Stimulated activated naive CD4-positive, alpha-beta T cell treated with Interleukin-2 at 50 U/mL for 16 hours (primary cell): ENCODE results near the gene ITPR3.
A peak's percentile ranks its signal among the peaks of the same experiment; 100 is the strongest.
"Not testable (repeated sequence)": the region's sequence is repeated elsewhere in the genome, so short reads cannot be mapped to it uniquely, and the experiment has no call there.

Experiments
- DNase-seq: peaks from one replicate; lab custom pipeline; 2025; lab: John Stamatoyannopoulos, UW

Gene ITPR3

DNA sequence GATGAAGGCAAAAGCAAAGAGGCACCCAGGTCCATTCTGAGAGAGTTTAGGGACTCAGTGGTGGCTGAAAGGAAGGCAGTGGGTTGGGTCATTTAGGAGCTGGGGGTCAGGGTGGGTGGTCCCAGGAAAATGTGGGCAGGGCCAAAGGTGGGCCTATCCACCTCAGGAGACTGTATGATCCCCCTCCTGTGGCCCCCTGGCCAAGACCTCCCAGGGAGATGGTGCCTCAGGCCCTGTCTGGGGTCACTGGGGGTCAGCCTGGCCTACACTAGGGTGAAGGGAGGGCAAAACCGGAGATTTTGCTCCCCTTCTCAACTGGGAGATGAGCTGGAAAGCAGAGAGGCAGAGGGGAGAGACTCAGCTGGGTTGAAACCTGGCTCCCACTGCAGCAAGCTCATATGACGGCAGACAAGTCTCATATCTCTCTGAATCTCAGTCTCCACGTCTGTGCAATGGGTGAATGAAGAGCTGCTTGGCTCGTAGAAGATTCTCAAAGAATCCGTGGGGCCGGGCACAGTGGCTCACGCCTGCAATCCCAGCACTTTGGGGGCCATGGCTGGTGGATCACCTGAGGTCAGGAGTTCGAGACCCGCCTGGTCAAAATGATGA, 29.6 kb upstream of the ITPR3 start:
- DNase-seq: no peak

DNA sequence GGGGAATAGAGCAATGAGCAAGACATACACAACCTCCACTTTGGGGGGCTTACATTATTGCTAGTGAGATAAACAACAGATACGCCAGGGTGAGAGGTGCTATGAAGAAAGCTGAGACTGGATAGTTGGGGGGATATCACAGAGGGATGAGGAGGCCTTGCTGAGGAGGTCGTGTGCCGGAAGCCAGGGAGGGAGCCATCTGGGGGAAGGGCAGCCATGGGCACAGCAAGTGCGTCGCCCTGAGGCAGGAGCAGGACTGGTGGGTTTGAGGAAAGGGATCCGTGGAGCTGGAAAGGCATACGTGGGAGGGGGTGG, 28.9 kb upstream of the ITPR3 start:
- DNase-seq: no peak

DNA sequence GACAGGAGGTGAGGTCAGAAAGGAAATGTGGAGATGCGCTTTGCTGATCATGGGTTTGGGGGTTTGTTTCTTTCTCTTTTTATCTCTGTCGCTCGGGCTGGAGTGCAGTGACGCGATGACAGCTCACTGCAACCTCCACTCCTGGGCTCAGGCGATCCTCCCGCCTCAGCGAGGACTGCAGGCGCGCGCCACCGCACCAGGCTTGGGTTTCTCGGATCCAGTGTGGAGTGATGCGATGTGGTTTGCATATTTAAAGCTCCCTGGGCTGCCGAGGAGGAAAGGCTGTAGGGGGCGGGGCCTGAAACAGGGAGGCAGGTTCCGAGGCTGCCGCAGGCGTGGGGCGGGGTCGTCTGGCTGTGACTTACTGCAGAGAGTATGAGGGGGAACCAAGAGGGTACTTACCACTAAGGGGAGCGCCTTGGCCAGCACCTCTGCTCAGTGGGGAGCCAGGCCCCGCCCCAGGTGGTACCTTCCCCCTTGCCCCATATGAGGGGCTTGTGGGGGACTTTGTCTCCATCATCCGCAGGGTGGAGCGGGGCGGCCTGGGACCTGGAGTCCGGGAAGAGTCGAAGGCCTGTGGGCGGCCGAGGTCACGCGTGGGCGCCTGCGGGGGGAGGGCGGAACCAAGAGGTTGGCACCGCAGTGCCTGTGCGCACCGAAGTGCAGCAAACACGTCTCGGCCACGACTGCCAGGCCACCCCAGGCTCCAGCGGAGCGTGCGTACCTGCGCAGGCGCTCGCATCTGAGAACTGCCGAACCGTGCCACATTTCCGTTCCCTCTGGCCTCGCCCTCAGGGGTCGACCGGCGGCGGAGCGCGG, 28.3 kb upstream of the ITPR3 start:
- DNase-seq: peak; percentile 32

DNA sequence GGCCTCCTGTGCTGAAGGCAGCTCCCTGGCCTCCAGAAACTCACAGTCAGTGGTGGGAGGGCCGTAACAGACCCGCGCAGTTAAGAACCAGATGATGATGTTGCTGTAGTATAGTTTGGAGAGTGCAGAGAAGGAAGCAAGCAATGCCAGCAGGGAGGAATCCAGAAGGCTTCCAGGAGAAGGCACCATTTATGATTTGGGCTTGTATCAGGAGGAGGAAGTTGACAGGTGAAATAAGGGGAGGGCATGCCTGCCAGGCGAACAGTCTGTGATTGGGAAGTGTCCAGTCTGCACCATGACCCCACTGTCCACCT, 27.8 kb upstream of the ITPR3 start:
- DNase-seq: no peak

DNA sequence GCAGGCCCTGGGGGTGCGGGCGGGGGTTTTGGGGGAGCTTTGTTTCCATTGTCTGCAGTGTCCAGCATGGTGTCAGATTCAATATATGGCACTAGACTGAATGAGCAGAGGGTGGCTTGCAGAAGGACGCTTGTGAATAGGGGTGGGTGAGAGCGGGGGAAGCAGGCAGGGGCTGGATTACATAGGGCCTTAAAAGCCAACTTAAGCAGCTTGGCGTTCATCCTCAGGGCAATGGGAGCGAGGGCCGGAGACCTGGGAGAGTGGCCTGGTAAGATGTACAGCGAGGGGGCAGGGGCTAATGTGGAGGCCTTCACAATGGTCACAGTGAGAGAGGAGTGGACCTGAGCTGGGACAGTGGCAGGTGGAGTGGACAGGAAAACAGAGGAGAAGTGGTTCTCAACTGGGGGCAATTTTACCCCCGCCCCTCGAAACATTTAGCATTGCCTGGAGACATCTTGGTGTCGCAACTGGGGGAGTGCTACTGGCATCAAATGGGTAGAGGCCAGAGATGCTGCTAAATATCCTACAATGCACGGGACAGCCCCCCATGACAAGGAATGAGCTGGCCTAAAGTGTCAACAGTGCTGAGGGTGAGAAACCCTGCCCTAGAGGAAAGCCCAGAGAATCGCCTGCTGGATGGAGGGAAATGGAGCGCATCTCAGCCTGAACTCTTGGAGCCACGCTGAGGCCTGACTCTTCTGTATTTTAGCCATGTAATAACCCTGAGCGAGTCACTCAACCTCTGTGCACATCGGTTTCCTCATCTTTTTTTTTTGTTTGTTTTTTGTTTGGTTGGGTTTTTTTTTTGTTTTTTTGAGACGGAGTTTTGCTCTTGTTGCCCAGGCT, 25.9 kb upstream of the ITPR3 start:
- DNase-seq: no peak

DNA sequence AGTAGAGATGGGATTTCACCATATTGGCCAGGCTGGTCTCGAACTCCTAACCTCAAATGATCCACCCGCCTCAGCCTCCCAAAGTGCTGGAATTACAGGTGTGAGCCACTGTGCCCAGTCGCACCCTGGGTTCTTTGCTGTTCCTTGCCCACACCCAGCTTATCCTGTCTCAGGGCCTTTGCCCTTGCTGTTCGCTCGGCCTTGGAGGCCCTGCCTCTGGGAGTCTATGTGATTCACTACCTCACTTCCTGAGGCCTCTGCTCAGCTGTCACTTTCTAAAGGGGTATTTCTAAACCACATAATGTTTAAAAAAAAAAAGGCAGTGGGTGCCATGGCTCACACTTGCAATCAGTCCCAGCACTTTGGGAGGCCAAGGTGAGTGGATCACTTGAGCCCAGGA, 24.2 kb upstream of the ITPR3 start:
- DNase-seq: not testable (repeated sequence)

DNA sequence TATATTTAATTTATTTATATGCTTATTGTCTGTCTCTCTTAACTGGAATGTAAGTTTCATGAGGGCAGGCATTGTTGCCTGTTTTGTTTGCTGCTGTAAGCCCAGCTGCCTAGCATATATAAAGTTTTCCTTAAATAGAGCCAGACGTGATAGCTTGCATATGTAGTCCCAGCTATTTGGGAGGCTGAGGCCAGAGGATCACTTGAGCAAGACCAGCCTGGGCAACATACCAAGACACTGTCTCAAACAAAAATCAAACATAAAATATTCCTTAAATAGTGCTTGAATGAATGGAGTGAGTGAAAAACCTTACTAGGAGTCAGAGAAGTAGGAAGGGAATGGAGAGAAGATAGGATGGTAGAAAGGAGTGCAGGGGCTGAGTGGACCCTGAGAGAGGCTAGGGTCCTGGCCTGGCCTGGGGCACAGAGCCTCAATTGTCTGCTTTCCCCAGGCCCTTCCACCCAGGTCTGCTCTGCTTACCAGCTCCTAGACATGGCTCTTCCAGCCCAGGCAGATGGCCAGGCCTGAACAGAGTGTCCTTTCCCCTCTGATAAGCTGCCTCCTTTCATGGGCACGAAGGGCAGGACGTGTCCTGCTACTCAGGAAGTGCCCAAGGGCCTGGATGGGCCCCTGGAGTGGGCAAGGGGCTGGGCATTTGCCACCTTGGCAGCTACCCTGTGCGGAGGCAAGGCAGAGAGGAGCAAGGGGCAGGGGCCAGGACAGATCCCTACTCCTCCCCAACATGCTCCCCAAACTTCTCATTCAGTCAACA, 23.4 kb upstream of the ITPR3 start:
- no peak for DNase-seq

DNA sequence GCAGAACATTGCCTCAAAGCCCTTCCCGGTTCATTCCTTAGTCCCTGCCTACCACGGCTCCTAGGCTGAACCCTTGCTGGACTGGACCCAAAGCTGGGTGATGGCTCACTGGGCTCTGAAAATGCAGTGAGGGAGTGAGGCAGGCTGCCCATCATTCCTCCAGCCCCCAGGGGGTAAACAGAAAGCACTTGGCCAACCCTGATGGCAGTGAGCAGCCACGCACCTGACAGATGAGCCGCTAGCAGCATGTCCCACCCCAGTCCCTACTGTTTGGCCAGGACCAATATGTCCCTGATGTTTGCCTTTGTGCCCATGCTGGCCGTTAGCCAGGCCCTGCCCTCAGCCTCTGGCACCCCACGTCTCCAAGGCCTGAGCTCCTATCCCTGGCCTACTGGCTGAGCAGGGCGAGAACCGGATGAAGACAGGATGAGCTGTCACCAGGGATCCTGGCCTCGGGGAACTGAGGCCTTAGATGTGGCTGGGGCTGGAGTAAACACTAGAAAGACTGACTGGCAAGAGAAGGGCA, 21.6 kb upstream of the ITPR3 start:
- no peak for DNase-seq

DNA sequence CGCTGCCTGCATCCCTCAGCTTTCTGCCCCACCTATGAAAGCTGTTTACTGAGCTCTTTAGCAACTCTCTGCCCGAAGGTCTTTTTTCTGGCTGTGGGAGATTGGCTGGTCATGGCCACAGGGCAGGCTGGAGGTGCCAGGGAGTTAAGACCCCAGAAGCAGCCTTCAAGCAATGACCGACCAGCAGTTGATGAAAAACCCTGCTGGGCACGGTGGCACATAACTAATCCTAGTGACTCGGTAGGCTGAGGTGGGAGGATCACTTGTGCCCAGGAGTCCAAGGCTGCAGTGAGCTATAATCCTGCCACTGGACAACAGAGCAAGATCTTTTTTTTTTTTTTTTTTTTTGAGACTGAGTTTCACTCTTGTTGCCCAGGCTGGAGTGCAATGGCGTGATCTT, 20.4 kb upstream of the ITPR3 start:
- DNase-seq: no peak

DNA sequence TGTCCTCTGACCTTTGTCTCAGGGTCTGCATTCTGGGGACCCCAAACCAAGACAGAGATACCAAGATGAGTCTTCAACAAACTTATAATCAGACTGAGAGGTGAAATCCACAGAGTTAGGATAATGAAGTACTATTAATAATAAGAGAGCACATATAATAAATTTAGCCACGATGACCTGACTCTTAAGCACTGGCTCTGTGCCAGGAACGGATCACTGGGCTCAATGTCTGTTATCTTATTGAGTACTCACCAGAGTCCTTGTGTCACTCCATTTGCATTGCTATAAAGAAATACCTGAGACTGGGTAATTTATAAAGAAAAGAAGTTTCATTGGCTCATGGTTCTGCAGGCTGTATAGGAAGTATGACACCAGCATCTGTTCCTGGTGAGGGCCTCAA, 18.9 kb upstream of the ITPR3 start:
- DNase-seq: no peak

DNA sequence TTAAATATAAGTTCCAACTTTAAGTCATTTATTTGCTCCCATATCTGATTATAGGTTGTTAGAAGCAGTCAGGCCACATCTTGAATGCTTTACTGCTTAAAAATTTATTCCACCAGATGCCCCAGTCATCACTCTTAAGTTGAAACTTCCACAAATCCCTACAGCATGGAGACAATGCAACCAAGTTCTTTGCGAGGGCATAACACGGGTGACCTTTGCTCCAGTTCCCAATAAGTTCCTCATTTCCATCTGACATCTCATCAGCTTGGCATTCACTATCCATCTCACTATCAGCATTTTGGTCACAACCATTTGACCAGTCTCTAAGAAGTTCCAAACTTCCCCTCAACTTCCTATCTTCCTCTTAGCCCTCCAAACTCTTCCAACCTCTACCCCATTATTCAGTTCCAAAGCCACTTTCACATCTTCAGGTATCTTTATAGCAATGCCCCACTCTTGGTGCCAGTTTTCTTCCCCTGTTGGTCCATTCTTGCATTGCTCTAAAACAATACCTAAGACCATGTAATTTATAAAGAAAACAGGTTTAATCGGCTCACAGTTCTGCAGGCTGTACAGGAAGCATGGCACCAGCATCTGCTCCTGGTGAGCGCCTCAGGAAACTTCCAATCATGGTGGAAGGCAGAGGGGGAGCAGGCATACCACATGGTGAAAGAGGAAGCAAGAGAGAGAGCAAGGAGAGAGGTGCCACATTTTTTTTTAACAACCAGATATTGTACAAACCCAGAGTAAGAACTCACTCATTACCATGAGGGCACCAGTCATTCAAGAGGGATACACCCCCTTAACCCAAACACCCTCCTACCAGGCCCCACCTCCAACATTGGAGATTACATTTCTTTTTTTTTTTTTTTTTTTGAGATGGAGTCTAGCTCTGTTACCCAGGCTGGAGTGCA, 15.9 kb upstream of the ITPR3 start:
- DNase-seq: no peak

DNA sequence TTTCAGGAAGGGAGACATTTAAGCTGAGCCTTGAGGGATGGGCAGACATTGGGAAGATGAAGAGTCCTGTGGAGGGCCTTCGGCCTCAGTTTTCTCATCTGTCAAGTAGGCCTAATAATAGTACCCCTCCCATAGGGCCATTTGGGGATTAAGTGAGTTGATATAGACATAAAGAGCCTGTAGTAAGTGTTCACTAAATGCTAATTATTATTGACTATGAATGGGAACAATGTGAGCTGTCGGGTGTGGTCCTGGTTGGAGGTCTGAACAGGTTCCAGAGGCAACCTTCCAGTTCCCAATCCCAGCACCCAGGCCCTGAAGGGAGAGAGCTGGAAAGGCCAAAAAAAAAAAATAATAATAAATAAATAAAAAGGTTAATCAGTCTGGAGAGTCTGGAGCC, 14.5 kb upstream of the ITPR3 start:
- no peak for DNase-seq

DNA sequence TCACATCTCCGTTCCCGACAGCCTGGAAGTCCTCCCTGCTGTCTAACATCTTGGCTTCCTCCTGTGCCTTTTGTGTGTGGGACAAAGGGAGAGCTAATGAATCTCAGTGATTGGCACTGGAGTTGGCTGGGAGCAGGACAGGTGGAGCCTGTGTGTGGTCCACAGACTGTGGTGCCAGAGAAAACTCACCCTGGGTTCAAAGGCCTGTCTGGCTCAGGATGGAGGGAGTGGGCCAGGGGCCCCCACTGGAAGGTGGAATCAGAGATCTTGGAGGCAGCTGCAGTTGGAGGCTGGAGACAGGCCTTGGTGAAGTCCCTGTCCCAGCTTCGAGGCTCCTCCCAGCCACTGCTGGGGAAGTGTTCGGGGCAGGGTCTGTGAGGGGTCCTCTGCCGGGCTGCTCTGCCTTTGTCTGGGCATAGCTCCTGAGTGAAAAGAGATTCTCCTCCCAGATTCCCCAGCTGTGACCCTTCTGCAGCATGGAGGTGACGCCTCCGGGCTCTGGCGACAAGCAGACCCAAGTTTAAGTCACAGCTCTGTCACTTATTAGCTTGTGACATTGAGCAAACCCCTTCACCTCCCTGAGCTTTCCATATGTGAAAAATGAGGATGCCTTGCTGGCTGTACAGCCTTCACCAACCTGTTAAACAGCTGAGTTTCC, 13.9 kb upstream of the ITPR3 start:
- no peak for DNase-seq

DNA sequence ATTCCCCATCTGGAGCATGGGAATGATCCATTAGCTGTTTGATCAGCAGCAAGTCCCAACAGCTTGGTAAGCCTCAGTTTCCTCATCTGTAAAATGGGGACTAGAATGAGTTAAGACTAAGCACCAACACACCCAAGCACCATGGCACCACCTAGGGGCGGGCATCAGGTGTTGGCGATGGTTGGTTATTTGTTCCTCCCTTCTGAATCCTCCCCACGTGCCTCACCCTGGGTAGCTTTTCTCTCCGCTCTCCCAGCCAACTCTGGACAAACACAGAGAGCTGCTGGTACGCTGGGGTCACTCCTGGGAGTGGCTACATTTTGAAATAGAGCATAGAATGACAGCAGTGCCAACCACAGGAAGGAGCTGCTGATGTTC, 13.3 kb upstream of the ITPR3 start:
- DNase-seq: peak; percentile 19

DNA sequence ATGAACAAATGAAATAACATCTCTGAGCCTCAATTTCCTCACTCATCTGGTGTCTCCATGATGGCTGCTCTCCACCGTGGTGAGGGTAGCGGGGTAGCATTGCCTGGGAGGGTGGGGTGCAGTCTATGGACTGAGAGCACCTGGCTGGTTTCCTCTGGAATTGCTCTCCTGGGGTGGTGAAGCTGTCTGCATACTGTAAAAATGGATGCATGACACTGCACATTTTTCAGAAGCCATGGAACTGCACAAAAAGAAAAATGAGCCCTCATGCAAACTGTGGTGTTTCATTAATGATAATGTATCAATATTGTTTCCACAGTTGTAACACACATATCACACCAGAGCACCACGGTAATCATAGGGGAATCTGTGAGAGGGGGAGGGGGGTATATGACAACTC, 12.1 kb upstream of the ITPR3 start:
- no peak for DNase-seq

DNA sequence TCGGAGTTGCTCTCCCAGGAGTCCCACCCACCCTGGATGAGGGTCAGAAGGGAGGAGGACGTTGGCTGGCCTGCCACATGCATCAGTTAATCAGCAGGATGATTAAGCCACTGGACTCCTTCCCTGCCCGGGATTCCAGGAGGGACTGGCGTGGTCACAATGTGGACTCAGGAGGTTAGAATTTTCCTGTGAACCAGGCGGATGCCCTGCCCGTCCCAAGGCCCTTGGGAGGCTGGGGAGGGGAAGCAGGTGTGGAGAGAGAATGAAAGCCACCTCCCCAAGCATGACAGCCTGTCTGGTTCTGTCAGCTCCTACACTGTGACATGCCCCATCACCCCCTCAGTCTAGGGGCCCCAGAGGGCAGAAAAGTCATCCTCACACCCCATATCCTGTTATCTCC, 11.6 kb upstream of the ITPR3 start:
- no peak for DNase-seq

DNA sequence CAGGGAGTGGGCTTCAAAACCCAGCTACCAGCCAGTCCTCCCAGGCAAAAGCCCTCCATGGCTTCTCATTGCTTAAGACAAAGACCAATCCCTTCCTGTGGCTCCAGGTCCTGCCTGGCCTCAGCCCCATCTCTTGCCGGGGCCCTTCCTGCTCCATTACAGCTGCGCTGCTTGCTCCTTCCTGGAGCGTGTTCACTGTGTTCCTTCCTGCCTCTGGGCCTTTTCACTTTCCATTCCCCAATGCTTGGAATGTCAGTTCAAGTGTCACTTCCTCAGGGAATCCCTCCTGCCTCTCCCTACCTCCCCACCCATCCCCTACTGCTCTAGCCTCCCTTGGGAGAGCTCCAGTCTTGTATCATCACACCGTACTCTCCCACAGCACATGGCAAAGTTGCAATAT, 11.1 kb upstream of the ITPR3 start:
- DNase-seq: no peak

DNA sequence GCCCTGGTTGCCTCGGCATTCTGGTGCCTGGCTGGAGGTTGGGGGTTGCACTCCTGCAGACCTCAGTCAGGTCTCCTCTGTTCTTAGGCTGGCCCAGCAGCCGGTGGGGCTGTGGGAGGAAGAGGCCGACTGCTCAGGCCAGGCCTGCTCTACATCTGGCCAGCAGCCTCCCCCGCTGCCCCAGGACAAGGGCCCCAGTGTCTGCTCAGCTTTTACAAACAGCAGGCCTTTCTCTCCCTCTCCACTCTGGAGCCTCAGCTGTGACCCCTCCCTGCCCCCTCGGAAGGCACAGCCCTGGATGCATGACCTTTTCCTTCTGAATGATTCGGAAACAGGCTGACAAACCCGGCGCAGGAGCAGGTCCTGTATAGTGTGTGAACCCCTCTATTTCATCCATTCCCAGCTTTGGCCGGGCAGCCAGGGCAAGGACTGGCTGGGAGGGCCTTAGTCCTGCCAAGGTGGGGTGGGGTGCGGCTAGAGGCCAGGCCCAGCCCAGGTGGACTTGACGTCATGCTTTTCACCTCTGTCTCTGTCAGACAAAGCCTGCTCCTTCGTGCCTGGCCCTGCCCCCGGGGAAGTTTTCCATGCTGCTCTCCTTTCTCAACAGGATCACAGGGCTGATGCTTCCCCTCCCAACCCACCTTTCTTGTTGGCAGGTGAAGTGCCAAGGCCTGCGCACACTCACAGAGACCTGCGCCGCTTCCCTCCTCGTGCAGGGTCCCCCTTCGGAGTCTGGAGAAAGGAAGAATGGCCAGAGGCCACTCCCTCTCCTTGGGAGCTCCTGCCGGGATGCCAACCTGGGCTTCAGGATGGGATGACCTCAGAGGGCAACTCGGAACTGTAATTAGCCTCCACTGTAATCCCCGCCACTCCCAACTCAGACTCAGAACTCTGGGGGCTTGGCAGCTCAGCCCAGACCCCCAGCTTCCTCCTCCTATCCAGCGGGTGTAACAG, 10.1 kb upstream of the ITPR3 start:
- no peak for DNase-seq

DNA sequence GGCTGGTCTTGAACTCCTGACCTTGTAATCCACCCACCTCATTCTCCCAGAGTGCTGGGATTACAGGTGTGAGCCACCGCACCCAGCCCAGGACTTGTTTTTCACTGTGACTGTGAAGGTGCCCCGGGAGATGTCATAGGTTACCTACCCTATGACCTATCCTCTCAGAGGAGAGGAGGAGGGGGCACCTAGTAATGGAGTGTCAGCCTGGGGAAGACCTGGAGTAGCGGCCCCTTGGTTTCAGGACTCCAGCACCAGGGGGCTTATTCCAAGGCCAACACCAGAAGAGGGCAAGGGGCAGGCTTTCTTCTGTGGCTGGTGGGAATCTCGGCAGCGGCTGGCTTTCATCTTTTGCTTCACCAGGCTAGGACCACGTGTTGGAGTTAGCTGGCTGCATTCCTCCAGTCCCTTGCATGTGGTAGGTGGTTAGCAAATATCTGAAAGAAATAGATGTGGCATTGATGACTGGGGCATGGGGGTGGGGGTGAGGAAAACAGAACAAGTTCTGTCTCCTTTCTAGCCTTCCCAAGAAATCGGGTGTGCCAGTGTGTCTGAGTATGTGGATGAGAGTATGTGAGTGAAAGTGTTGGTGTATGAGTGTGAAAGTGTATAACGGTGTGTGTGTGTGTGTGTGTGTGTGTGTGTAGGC, 7.9 kb upstream of the ITPR3 start:
- no peak for DNase-seq
